Smooth muscle cell (in vitro differentiated cells): ENCODE data around the gene KCNQ2. TPM values are rescaled to one million over a fixed set of nuclear protein-coding genes. Genes with fewer than 3 reads are reported as not detected.

ENCODE experiments used
- DNase-seq: peaks from one replicate; lab custom pipeline; 2025; ENCODE audit not compliant: unreplicated experiment; lab: John Stamatoyannopoulos, UW
- H2AFZ ChIP-seq: fragments of 200-600 bp; sonication (generic); 2 replicates; pipeline ENCODE4 v1.6.0; 2016; ENCODE audit warnings: antibody characterized with exemption, low read depth, mild to moderate bottlenecking
- H3F3A ChIP-seq: fragments of 200-600 bp; sonication (generic); 2 replicates; pipeline ENCODE4 v1.6.0; 2017; ENCODE audit warnings: antibody characterized with exemption, low read depth
- H3K27ac ChIP-seq: fragments of 200-600 bp; sonication (generic); 2 replicates; pipeline ENCODE4 v1.5.1; 2016; ENCODE audit warnings: low read depth, mild to moderate bottlenecking
- H3K27me3 ChIP-seq: fragments of 200-600 bp; sonication (generic); 2 replicates; pipeline ENCODE4 v1.6.1; 2016; ENCODE audit warnings: low read depth, mild to moderate bottlenecking
- H3K36me3 ChIP-seq: fragments of 200-600 bp; sonication (generic); 2 replicates; pipeline ENCODE4 v1.5.1; 2016; ENCODE audit warnings: low read depth
- H3K4me1 ChIP-seq: fragments of 200-600 bp; sonication (generic); 2 replicates; pipeline ENCODE4 v1.5.1; 2016; ENCODE audit warnings: low read depth
- H3K4me2 ChIP-seq: fragments of 200-600 bp; sonication (generic); 2 replicates; pipeline ENCODE4 v1.6.0; 2016; ENCODE audit warnings: mild to moderate bottlenecking
- H3K4me3 ChIP-seq: fragments of 200-600 bp; sonication (generic); 2 replicates; pipeline ENCODE4 v1.5.1; 2016; ENCODE audit warnings: mild to moderate bottlenecking
- H3K79me2 ChIP-seq: fragments of 200-600 bp; sonication (generic); 2 replicates; pipeline ENCODE4 v1.6.0; 2016; ENCODE audit warnings: low read depth, mild to moderate bottlenecking
- H3K9ac ChIP-seq: fragments of 200-600 bp; sonication (generic); 2 replicates; pipeline ENCODE4 v1.6.0; 2016; ENCODE audit warnings: low read depth
- H3K9me3 ChIP-seq: fragments of 200-600 bp; sonication (generic); replicated peaks from 2 replicates; pipeline ENCODE4 v1.5.1; 2016; ENCODE audit warnings: low read depth
- H4K20me1 ChIP-seq: fragments of 200-600 bp; sonication (generic); 2 replicates; pipeline ENCODE4 v1.6.0; 2016; ENCODE audit warnings: low read depth
- WGBS: methylation state at CpG from one replicate; pipeline ENCODE4 v1.1.7; 2016; ENCODE audit warnings: low lambda C conversion rate; 5-methylcytosine and 5-hydroxymethylcytosine counted together
- polyA plus RNA-seq: library from polyadenylated mRNA; unstranded; fragments of >200 nt; fragmentation: Nextera tagmentation; extraction: Ambion mirVana; gene quantifications from 2 replicates; pipeline ENCODE4 v1.2.1, GENCODE V29; 2016
- total RNA-seq: library from RNA; depleted of rRNA; stranded (reverse); fragments of >200 nt; gene quantifications from 2 replicates; pipeline ENCODE4 v1.2.3, GENCODE V29; 2014
- TF ChIP-seq, protein P1 (sequence below): fragments of 200-600 bp; sonication (generic); IDR thresholded peaks from 2 replicates; pipeline ENCODE4 v1.5.1; 2017; ENCODE audit warnings: borderline replicate concordance, mild to moderate bottlenecking, antibody characterized with exemption; ENCODE audit not compliant: insufficient read depth, poor library complexity, severe bottlenecking

The KCNQ2 gene
- total and polyA plus RNA-seq, 2 experiments from 2014 or later, result 5.1 to 5.7 TPM

DNA sequence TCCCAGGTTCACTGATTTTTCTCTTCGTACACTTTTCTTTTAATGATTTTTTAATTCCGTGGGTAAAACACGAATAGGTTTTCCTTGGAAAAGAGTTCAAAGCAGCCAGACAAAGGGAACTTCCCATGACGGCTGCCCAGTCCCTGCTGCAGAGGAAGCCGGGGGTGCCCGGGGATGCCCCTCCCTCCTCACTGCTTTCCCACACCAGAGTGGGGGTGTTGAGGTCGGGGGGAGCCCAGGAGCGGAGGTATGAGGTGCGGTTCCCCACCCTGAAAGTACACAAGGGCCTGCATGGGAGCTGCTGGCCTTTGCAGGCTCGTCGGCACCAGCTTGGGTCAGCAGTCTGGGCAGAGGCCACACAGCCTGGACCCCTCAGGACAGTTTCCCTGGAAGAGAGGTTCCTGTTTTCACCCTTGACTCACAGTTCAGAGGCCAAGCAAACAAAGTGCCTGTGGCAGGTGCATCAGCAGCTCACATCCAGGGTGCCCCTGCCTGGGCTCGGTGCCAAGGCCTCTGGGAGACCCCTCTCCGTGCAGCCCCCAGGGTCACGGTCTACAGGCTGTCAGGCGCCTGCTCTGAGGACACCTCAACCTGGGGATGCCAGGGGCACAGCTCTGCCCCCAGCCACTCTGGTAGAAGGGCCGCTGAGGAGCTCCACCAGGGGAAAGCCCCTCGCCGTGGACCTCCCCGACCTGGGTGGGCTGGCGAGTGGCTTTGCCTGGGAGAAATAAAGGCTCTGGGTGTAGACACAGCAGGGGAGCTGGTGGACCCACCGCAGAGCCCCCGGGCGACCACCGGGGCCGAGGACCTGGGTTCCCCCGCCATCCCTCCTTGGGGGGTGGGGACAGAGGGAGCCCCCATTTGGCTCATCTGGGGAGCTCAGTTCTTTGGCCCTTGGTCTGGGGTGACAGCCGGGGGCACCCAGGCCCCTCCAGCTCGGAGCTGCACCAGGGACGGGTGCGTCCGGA is 95.9 kb downstream of the KCNQ2 start:
- Histone ChIP-seq H3K9ac (no peak overlapping the region), H3K79me2 (no peaks in the 10 kb centered on the region), H3K9me3 (no peaks in the 10 kb centered on the region), H3K27ac (no peak overlapping the region), H3K4me2 (no peak overlapping the region), H4K20me1 (no peaks in the 10 kb centered on the region), H2AFZ (no peak overlapping the region), H3K27me3 (no peaks in the 10 kb centered on the region), H3K4me3 (no peak overlapping the region), H3K36me3 (no peaks in the 10 kb centered on the region), H3F3A (no peaks in the 10 kb centered on the region), H3K4me1 (peaks cover 15% of the 10 kb centered on the region)
- TF ChIP-seq, protein P1, sequence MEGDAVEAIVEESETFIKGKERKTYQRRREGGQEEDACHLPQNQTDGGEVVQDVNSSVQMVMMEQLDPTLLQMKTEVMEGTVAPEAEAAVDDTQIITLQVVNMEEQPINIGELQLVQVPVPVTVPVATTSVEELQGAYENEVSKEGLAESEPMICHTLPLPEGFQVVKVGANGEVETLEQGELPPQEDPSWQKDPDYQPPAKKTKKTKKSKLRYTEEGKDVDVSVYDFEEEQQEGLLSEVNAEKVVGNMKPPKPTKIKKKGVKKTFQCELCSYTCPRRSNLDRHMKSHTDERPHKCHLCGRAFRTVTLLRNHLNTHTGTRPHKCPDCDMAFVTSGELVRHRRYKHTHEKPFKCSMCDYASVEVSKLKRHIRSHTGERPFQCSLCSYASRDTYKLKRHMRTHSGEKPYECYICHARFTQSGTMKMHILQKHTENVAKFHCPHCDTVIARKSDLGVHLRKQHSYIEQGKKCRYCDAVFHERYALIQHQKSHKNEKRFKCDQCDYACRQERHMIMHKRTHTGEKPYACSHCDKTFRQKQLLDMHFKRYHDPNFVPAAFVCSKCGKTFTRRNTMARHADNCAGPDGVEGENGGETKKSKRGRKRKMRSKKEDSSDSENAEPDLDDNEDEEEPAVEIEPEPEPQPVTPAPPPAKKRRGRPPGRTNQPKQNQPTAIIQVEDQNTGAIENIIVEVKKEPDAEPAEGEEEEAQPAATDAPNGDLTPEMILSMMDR, result no peak
- DNase-seq, result no peak
- 83% methylated on average over 27 of the region's 31 CpGs for WGBS

- Histone ChIP-seq H2AFZ (no peak overlapping the region), H3K27me3 (no peaks in the 10 kb centered on the region), H3K27ac (no peak overlapping the region), H3K4me2 (no peak overlapping the region), H3K79me2 (no peaks in the 10 kb centered on the region), H3K4me3 (no peak overlapping the region), H3K9me3 (no peaks in the 10 kb centered on the region), H3K9ac (no peak overlapping the region), H4K20me1 (no peaks in the 10 kb centered on the region), H3K4me1 (peaks cover 15% of the 10 kb centered on the region), H3F3A (no peaks in the 10 kb centered on the region), H3K36me3 (no peaks in the 10 kb centered on the region)
- TF ChIP-seq, protein P1, result no peak
- WGBS, result 78% methylated on average over 1 of the region's 3 CpGs
- DNase-seq, result no peak
Observed at GRCh38 chr20:63375438-63375837, 97.0 kb downstream of the KCNQ2 start.

DNA sequence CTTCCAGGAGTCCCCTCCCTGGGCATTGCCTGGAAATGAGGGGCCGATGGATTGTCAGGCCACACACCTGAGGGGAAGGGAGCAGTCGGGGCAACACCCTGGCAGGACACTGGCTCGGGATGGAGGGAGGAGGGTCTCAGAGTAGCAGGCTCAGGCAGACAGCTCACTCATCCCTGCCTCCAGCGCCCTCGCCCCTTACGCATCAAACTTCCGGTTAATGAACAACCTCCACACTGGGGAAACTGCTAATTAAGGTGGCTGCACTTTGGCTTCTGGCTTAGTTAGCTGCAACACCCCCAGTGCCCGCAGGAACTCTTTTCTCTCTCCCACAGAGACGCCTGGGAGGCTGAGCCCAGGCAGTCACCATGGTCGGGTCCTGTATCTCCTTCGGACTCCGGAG is 98.0 kb downstream of the KCNQ2 start:
- WGBS, result 83% methylated on average over 12 of the region's 12 CpGs
- H3K27me3 ChIP-seq, result no peaks in the 10 kb centered on the region

More for the DNA sequence above, 98.0 kb downstream of the KCNQ2 start:
- Histone ChIP-seq H3K4me2 (no peak overlapping the region), H3K9ac (no peak overlapping the region), H2AFZ (no peak overlapping the region), H3K36me3 (no peaks in the 10 kb centered on the region), H3K79me2 (no peaks in the 10 kb centered on the region), H3K9me3 (no peaks in the 10 kb centered on the region), H4K20me1 (no peaks in the 10 kb centered on the region), H3K4me3 (no peak overlapping the region), H3F3A (no peaks in the 10 kb centered on the region), H3K4me1 (peaks cover 15% of the 10 kb centered on the region), H3K27ac (no peak overlapping the region)
- TF ChIP-seq, protein P1, result no peak
- no peak for DNase-seq
